Endothelial cell (in vitro differentiated cells): Measurements from ENCODE around the gene SYNJ1. TPM values are rescaled to one million over a fixed set of nuclear protein-coding genes. Genes with fewer than 3 reads are reported as not detected.

Source experiments
- DNase-seq: peaks from one replicate; pipeline ENCODE4 v3.0.0; 2021; ENCODE audit warnings: low spot score
- H3K27ac Mint-ChIP-seq: one replicate; pipeline ENCODE4 v1.8.0; 2021; ENCODE audit warnings: mixed read lengths, inconsistent platforms; ENCODE audit not compliant: unreplicated experiment
- H3K27me3 Mint-ChIP-seq: one replicate; pipeline ENCODE4 v1.8.0; 2021; ENCODE audit warnings: mild to moderate bottlenecking, moderate library complexity, mixed read lengths, inconsistent platforms; ENCODE audit not compliant: unreplicated experiment
- H3K36me3 Mint-ChIP-seq: one replicate; pipeline ENCODE4 v1.8.0; 2021; ENCODE audit warnings: mild to moderate bottlenecking, low read depth, mixed read lengths, inconsistent platforms; ENCODE audit not compliant: unreplicated experiment
- H3K4me1 Mint-ChIP-seq: one replicate; pipeline ENCODE4 v1.8.0; 2021; ENCODE audit warnings: mild to moderate bottlenecking, mixed read lengths, inconsistent platforms; ENCODE audit not compliant: unreplicated experiment
- H3K4me3 Mint-ChIP-seq: one replicate; pipeline ENCODE4 v1.8.0; 2021; ENCODE audit warnings: mild to moderate bottlenecking, mixed read lengths, inconsistent platforms; ENCODE audit not compliant: unreplicated experiment
- H3K9me3 Mint-ChIP-seq: one replicate; pipeline ENCODE4 v1.8.0; 2021; ENCODE audit warnings: mixed read lengths, inconsistent platforms; ENCODE audit not compliant: unreplicated experiment
- CTCF ChIP-seq: fragments of 200-600 bp; sonication (generic); IDR thresholded peaks from one replicate; pipeline ENCODE4 v1.5.0; 2021; ENCODE audit warnings: antibody characterized with exemption; ENCODE audit not compliant: unreplicated experiment
- total RNA-seq: library from RNA; stranded (reverse); fragmentation: NEBNext Ultra II Directional; extraction: Animal tissue kit (Norgen Biotek cat#: 25700); gene quantifications from one replicate; pipeline ENCODE4 v1.2.1, GENCODE V29; 2021; ENCODE audit not compliant: unreplicated experiment

The SYNJ1 gene
- total RNA-seq, 1 donor from 2014 or later, result 23.0 TPM

- Mint-ChIP-seq H3K27ac (no peak overlapping the region), H3K27me3 (no peaks in the 10 kb centered on the region), H3K4me1 (peaks cover 5% of the 10 kb centered on the region), H3K4me3 (no peak overlapping the region), H3K9me3 (no peaks in the 10 kb centered on the region), H3K36me3 (peaks cover 3% of the 10 kb centered on the region)
- no peak for TF ChIP-seq CTCF
- no peak for DNase-seq
These were observed 14.1 kb downstream of the SYNJ1 start for GRCh38 chr21:32713726-32714125.

- H3K27me3 Mint-ChIP-seq, result no peaks in the 10 kb centered on the region
- no peak overlapping the region for H3K4me3 Mint-ChIP-seq
- H3K27ac Mint-ChIP-seq, result no peak overlapping the region
- no peak for DNase-seq
- peaks cover 16% of the 10 kb centered on the region for H3K4me1 Mint-ChIP-seq
- no peak for TF ChIP-seq CTCF
- no peaks in the 10 kb centered on the region for H3K9me3 Mint-ChIP-seq
- peaks cover 3% of the 10 kb centered on the region for H3K36me3 Mint-ChIP-seq
These were observed 15.2 kb downstream of the SYNJ1 start for GRCh38 chr21:32712641-32713040.

DNA sequence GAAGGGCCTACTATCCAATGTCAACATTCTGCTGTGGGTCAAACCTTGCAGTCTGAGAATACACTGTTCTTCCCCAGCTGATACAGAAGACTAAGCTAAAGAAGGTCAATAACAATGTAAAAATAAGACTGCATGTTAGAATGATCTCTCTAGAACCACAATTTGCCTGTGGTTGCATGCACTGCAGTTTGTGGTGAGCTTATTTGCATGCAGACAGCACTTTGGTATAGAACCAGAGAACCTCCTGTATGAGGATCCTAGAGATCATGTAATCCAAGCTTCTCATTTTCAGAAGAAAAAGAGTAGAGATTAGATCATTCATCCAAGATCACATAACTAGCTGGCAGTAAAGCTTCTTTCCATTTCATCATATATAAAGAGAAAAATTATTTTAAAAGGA is 15.8 kb downstream of the SYNJ1 start:
- no peak for TF ChIP-seq CTCF
- Mint-ChIP-seq H3K4me1 (peaks cover 16% of the 10 kb centered on the region), H3K36me3 (peaks cover 3% of the 10 kb centered on the region), H3K4me3 (no peak overlapping the region), H3K27me3 (no peaks in the 10 kb centered on the region), H3K9me3 (no peaks in the 10 kb centered on the region), H3K27ac (no peak overlapping the region)
- no peak for DNase-seq

- no peak overlapping the region for H3K4me3 Mint-ChIP-seq
- no peak for DNase-seq
- no peaks in the 10 kb centered on the region for H3K9me3 Mint-ChIP-seq
- no peak overlapping the region for H3K27ac Mint-ChIP-seq
- TF ChIP-seq CTCF, result no peak
- H3K27me3 Mint-ChIP-seq, result no peaks in the 10 kb centered on the region
- peaks cover 19% of the 10 kb centered on the region for H3K4me1 Mint-ChIP-seq
- H3K36me3 Mint-ChIP-seq, result no peaks in the 10 kb centered on the region
These were observed 16.8 kb downstream of the SYNJ1 start for GRCh38 chr21:32710987-32711386.

DNA sequence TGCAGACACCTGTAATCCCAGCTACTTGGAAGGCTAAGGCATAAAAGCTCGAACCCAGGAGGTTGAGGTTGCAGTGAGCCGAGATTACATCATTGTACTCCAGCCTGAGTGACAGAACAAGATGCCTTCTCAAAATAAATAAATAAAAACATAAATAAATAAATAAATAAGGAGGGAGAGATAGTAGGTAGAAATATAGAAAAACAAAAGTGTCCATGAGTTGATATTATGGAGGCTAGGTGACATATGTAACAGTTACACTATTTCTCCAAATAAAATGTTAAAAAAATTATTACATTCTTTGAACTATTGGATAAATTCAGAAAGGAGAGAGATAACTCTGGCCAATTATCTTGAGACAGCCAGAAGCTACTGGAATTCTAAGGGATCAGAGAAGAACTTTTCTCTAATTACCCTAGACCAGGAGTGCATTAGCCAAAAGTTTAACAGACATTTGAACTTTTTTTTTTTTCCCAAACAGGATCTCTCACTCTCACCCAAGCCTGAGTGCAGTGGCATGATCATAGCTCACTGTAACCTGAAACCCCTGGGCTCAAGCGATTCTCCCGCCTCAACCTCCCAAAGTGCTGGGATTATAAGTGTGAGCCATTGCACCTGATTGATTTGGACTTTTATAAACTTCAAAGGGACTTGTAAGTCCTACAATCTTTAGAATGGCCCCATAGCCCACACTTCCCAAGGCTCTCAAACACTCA is 17.6 kb downstream of the SYNJ1 start:
- DNase-seq, result no peak
- TF ChIP-seq CTCF, result no peak
- Mint-ChIP-seq H3K27me3 (no peaks in the 10 kb centered on the region), H3K9me3 (no peaks in the 10 kb centered on the region), H3K27ac (no peak overlapping the region), H3K36me3 (no peaks in the 10 kb centered on the region), H3K4me3 (no peak overlapping the region), H3K4me1 (peaks cover 22% of the 10 kb centered on the region)
